Fibroblast of villous mesenchyme (primary cell): ENCODE results near the gene LTV1. TPM values are rescaled to one million over a fixed set of nuclear protein-coding genes. Genes with fewer than 3 reads are reported as not detected.
A peak's percentile ranks its signal among the peaks of the same experiment; 100 is the strongest.

ENCODE experiments used
- DNase-seq: peaks from one replicate; pipeline ENCODE4 v3.0.0-alpha.2; 2010; ENCODE audit warnings: low read depth
- H3K4me3 ChIP-seq: 2 replicates; pipeline ENCODE4 v1.5.1; 2011; ENCODE audit warnings: low read depth, mild to moderate bottlenecking, low read length
- CTCF ChIP-seq: IDR thresholded peaks from 2 replicates; pipeline ENCODE4 v1.5.1; 2012; ENCODE audit warnings: low read depth, mild to moderate bottlenecking, low read length; ENCODE audit not compliant: insufficient read depth
- total RNA-seq: library from RNA; depleted of rRNA; stranded (reverse); fragments of >200 nt; gene quantifications from 2 replicates; pipeline ENCODE4 v1.2.3, GENCODE V29; 2012

The LTV1 gene
- total RNA-seq, 1 donor = 24.2 TPM

GRCh38 chr6:143880412-143880811, 37.3 kb downstream of the LTV1 start:
- DNase-seq = no peak
- H3K4me3 ChIP-seq = no peak overlapping the region
- TF ChIP-seq CTCF = no peak

- H3K4me3 ChIP-seq = no peak overlapping the region
- DNase-seq = no peak
- TF ChIP-seq CTCF = no peak
Observed at GRCh38 chr6:143882401-143882930, 39.3 kb downstream of the LTV1 start.

GRCh38 chr6:143884216-143884900, 41.2 kb downstream of the LTV1 start:
- no peak overlapping the region for H3K4me3 ChIP-seq
- DNase-seq = peak; percentile 55
- TF ChIP-seq CTCF = no peak

GRCh38 chr6:143885116-143885515, 42.0 kb downstream of the LTV1 start:
- no peak for DNase-seq
- no peak overlapping the region for H3K4me3 ChIP-seq
- TF ChIP-seq CTCF = no peak

- TF ChIP-seq CTCF = no peak
- DNase-seq = no peak
- H3K4me3 ChIP-seq = no peak overlapping the region
Observed at GRCh38 chr6:143894655-143895054, 51.5 kb downstream of the LTV1 start.

- no peak overlapping the region for H3K4me3 ChIP-seq
- TF ChIP-seq CTCF = no peak
- DNase-seq = no peak
Observed at GRCh38 chr6:143896126-143896860, 53.2 kb downstream of the LTV1 start.
